Endodermal cell (in vitro differentiated cells): ENCODE results near the gene FBXL5. TPM values are rescaled to one million over a fixed set of nuclear protein-coding genes. Genes with fewer than 3 reads are reported as not detected.

Experiments
- DNase-seq: peaks from one replicate; pipeline ENCODE4 v3.0.0-alpha.2; 2017
- H3K27ac ChIP-seq: 2 replicates; pipeline ENCODE4 v1.5.1; 2013; ENCODE audit warnings: mild to moderate bottlenecking, low read depth, low read length, moderate library complexity
- H3K27me3 ChIP-seq: 2 replicates; pipeline ENCODE4 v1.6.1; 2013; ENCODE audit warnings: mild to moderate bottlenecking, low read length, moderate library complexity; ENCODE audit not compliant: insufficient read depth, control insufficient read depth, poor library complexity, severe bottlenecking
- H3K36me3 ChIP-seq: 2 replicates; pipeline ENCODE4 v1.7.0; 2013; ENCODE audit warnings: mild to moderate bottlenecking, low read length, moderate library complexity; ENCODE audit not compliant: control insufficient read depth, insufficient read depth
- H3K4me1 ChIP-seq: one replicate; pipeline ENCODE4 v1.7.0; 2013; ENCODE audit warnings: low read length; ENCODE audit not compliant: control insufficient read depth, insufficient read depth
- H3K4me3 ChIP-seq: 2 replicates; pipeline ENCODE4 v1.5.1; 2013; ENCODE audit warnings: mild to moderate bottlenecking, low read length, moderate library complexity
- H3K9ac ChIP-seq: 2 replicates; pipeline ENCODE4 v1.6.1; 2013; ENCODE audit warnings: mild to moderate bottlenecking, low read length, moderate library complexity; ENCODE audit not compliant: poor library complexity, severe bottlenecking; ENCODE audit errors: extremely low read depth
- H3K9me3 ChIP-seq: 2 replicates; pipeline ENCODE4 v1.6.1; 2013; ENCODE audit warnings: mild to moderate bottlenecking, low read length, moderate library complexity; ENCODE audit not compliant: control insufficient read depth
- H3K27ac Mint-ChIP-seq: 2 replicates; pipeline ENCODE4 v1.8.0; 2020; ENCODE audit warnings: mixed read lengths
- H3K27me3 Mint-ChIP-seq: 2 replicates; pipeline ENCODE4 v1.8.0; 2021; ENCODE audit warnings: mild to moderate bottlenecking, mixed read lengths; ENCODE audit not compliant: insufficient read depth
- H3K36me3 Mint-ChIP-seq: 2 replicates; pipeline ENCODE4 v1.8.0; 2020; ENCODE audit warnings: low read depth, mixed read lengths
- H3K4me1 Mint-ChIP-seq: 2 replicates; pipeline ENCODE4 v1.8.0; 2020; ENCODE audit warnings: mixed read lengths
- H3K4me3 Mint-ChIP-seq: 2 replicates; pipeline ENCODE4 v1.8.0; 2020; ENCODE audit warnings: mild to moderate bottlenecking, moderate library complexity, mixed read lengths
- H3K9me3 Mint-ChIP-seq: 2 replicates; pipeline ENCODE4 v1.8.0; 2020; ENCODE audit warnings: mild to moderate bottlenecking, mixed read lengths
- WGBS, 2 experiments: methylation state at CpG; one replicate each; pipeline versions ENCODE4 v1.1.5 to v1.1.7; 2013; ENCODE audit warnings: missing lambda C conversion rate in 2 of 2, mixed read lengths in 1 of 2; ENCODE audit not compliant: insufficient coverage in 1 of 2, insufficient read length in 1 of 2; 5-methylcytosine and 5-hydroxymethylcytosine counted together
- total RNA-seq, 2 donors: library from RNA; stranded (reverse); fragmentation: NEBNext Ultra II Directional in 1 of 2; extraction: Animal tissue kit (Norgen Biotek cat#: 25700) in 1 of 2; gene quantifications; 2 replicates in 1 of 2; 3 replicates in 1 of 2; pipeline ENCODE4 v1.2.1, GENCODE V29; 2021
- TF ChIP-seq, protein P1 (sequence below): fragments of 200-600 bp; sonication (generic); conservative IDR thresholded peaks from 2 replicates; pipeline ENCODE4 v1.5.0; 2021; ENCODE audit warnings: antibody characterized with exemption, mild to moderate bottlenecking

The FBXL5 gene
- total RNA-seq, 2 donors from 2014 or later = 60.3 to 88.4 TPM

DNA sequence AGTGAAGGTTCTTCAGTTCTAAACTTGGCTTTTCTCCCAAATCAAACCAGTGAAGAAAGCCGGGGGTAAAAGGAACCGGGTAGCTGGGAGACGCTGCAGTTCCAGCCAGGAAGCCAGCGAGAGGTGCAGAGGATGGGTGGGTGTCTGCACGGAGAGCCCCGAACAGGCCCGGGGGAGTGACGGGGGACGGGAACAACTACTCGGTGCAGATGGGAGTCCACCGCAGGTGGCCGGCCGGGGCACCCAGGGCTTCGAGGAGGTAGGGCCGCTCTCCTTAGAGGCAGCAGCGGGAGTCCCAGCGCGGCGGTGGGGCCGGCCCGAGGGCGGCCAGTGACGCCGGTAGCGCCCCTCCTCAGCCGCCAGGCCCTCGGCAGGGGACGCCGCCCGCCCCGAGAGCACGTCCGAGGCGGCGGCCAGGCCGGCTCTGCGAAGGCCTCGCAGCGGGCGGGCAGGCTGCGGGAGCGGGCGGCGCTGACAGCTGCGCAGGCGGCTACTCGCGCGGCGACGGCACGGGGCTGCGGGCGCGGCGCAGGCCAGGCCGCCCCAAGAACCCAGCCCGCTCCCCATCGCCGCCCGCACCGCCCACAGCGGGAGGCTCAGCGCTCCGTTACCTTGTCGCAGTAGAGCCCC lies 449 bp downstream of the FBXL5 start:
- H3K36me3 Mint-ChIP-seq = no peaks in the 10 kb centered on the region
- DNase-seq = peak; percentile 77
- TF ChIP-seq, protein P1, sequence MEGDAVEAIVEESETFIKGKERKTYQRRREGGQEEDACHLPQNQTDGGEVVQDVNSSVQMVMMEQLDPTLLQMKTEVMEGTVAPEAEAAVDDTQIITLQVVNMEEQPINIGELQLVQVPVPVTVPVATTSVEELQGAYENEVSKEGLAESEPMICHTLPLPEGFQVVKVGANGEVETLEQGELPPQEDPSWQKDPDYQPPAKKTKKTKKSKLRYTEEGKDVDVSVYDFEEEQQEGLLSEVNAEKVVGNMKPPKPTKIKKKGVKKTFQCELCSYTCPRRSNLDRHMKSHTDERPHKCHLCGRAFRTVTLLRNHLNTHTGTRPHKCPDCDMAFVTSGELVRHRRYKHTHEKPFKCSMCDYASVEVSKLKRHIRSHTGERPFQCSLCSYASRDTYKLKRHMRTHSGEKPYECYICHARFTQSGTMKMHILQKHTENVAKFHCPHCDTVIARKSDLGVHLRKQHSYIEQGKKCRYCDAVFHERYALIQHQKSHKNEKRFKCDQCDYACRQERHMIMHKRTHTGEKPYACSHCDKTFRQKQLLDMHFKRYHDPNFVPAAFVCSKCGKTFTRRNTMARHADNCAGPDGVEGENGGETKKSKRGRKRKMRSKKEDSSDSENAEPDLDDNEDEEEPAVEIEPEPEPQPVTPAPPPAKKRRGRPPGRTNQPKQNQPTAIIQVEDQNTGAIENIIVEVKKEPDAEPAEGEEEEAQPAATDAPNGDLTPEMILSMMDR = no peak
- peak overlapping the region; percentile 100 for H3K27ac Mint-ChIP-seq
- Histone ChIP-seq H3K36me3 (no peaks in the 10 kb centered on the region), H3K4me3 (peak overlapping the region; percentile 99), H3K27me3 (no peaks in the 10 kb centered on the region), H3K9me3 (no peaks in the 10 kb centered on the region), H3K9ac (peak overlapping the region; percentile 78), H3K4me1 (peaks cover 13% of the 10 kb centered on the region), H3K27ac (peak overlapping the region; percentile 85)
- H3K9me3 Mint-ChIP-seq = no peaks in the 10 kb centered on the region
- no peaks in the 10 kb centered on the region for H3K27me3 Mint-ChIP-seq
- peaks cover 55% of the 10 kb centered on the region for H3K4me1 Mint-ChIP-seq
- 0 to 1% methylated on average over 33 to 66 of the region's 66 CpGs for WGBS, 2 experiments
- H3K4me3 Mint-ChIP-seq = peak overlapping the region; percentile 84

DNA sequence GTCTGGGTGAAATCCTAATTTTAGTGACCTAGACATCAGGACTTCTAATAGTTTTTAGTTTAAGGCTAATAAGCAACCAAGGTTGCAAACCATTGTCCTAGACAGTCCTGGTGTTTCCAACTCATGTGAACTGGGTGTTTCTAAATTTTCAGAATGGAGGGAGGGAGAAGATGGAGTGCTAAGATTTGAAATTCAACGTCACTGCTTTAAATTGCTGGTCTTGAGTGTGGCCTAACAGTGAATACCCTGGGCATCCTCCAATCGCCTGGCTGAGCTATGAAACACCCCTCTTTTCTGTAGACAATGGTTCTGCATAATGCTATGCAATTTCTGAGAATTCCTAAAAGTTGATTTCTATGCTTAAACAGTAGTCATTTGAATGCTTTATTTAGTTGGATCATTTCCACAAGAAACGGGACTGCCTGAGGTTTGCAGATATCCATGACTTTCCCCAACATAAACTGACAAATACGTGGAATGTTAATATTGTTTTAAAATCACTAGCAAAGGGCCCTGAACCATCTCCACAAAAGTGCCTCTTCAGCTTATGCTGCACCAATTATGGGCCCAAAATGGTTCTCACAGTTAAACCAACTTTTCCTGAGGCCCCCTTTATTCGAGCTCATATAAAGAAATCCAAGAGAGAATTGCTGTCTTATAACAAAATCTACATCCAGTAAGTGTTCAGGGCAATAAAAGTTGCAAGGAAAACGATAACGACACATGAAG lies 1.1 kb downstream of the FBXL5 start:
- peaks cover 55% of the 10 kb centered on the region for H3K4me1 Mint-ChIP-seq

DNA sequence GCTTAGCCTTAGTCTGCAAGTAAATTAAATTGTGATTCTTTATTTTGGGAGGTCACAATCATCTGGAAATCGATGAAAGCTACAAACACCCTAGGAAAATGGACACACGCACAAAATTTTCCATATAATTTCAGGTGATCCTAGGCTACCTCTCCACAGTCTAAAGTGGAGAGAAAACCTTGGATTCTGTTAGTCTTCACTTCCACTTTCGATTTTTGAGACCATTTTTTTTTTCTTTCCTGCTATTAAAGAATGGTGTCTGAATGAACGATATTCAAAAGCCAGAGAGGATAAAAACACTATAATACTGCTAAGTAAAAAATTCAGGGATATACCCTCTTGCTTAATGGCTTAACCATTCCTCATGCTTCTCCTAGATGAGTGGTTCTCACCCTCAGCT lies 1.7 kb downstream of the FBXL5 start:
- Mint-ChIP-seq H3K27ac (peak overlapping the region; percentile 91), H3K9me3 (no peaks in the 10 kb centered on the region), H3K36me3 (no peaks in the 10 kb centered on the region), H3K4me1 (peaks cover 55% of the 10 kb centered on the region), H3K4me3 (peak overlapping the region; percentile 84), H3K27me3 (no peaks in the 10 kb centered on the region)
- H3K9ac ChIP-seq = peak overlapping the region; percentile 78
- H3K27me3 ChIP-seq = no peaks in the 10 kb centered on the region
- 59 to 86% methylated on average over 2 to 4 of the region's 4 CpGs for WGBS, 2 experiments
- peak overlapping the region; percentile 59 for H3K27ac ChIP-seq
- peaks cover 13% of the 10 kb centered on the region for H3K4me1 ChIP-seq
- peak overlapping the region; percentile 99 for H3K4me3 ChIP-seq
- TF ChIP-seq, protein P1 = no peak
- no peak for DNase-seq
- no peaks in the 10 kb centered on the region for H3K9me3 ChIP-seq
- no peaks in the 10 kb centered on the region for H3K36me3 ChIP-seq

More for the DNA sequence above, 1.1 kb downstream of the FBXL5 start:
- peak overlapping the region; percentile 84 for H3K4me3 Mint-ChIP-seq
- H3K4me3 ChIP-seq = peak overlapping the region; percentile 99
- no peaks in the 10 kb centered on the region for H3K27me3 ChIP-seq
- H3K9me3 Mint-ChIP-seq = no peaks in the 10 kb centered on the region
- H3K9me3 ChIP-seq = no peaks in the 10 kb centered on the region
- peak overlapping the region; percentile 85 for H3K27ac ChIP-seq
- no peaks in the 10 kb centered on the region for H3K27me3 Mint-ChIP-seq
- peak overlapping the region; percentile 91 for H3K27ac Mint-ChIP-seq
- TF ChIP-seq, protein P1 = no peak
- H3K36me3 ChIP-seq = no peaks in the 10 kb centered on the region
- H3K9ac ChIP-seq = peak overlapping the region; percentile 78
- H3K36me3 Mint-ChIP-seq = no peaks in the 10 kb centered on the region
- 14% methylated on average over 4 to 7 of the region's 7 CpGs for WGBS, 2 experiments
- H3K4me1 ChIP-seq = peaks cover 13% of the 10 kb centered on the region
- no peak for DNase-seq
